ENCODE results near the gene RXRA.

Gene RXRA

GRCh38 chr9:134399435-134400056 is 73.3 kb downstream of the RXRA start:
- DNase-seq (ENCODE audit: low read depth in 2 of 2): no peak

GRCh38 chr9:134400283-134400682 is 74.0 kb downstream of the RXRA start:
- DNase-seq (ENCODE audit: low read depth in 2 of 2): no peak

DNA sequence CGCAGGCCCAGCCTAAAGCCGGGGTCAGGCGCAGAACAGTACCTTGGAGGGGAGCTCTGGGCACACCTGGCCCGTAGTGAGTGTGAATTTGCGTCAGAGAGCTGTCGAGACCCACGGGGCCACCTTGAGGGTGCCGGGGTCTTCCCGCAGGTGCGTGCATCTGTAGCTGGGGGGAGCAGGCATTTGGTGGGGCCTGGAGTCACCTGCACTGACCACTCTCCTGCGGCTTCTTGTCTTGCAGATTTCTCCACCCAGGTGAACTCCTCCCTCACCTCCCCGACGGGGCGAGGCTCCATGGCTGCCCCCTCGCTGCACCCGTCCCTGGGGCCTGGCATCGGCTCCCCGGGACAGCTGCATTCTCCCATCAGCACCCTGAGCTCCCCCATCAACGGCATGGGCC is 75.1 kb downstream of the RXRA start:
- no peak for DNase-seq (ENCODE audit: low read depth in 2 of 2)

DNA sequence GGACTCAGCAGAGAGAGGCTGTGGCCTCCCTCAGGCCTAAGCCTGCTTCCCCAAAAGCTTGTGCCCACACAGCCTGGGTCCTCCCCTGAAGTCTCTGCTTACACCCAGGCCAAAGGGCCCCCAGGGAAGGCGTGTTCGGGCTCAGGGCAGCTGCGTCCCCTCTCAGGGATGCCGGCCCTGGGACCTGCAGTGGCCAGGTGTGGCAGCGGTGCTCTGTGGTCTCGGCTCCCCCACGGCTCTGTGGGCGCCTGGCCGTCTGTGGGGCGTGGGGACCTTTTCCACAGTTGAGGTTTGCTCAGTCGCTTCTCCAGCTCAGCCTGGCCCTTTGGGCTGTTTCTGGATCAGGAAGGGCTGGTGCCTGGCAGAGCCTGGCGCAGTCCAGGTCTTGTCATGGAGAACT is 75.9 kb downstream of the RXRA start:
- no peak for DNase-seq (ENCODE audit: low read depth in 2 of 2)

DNA sequence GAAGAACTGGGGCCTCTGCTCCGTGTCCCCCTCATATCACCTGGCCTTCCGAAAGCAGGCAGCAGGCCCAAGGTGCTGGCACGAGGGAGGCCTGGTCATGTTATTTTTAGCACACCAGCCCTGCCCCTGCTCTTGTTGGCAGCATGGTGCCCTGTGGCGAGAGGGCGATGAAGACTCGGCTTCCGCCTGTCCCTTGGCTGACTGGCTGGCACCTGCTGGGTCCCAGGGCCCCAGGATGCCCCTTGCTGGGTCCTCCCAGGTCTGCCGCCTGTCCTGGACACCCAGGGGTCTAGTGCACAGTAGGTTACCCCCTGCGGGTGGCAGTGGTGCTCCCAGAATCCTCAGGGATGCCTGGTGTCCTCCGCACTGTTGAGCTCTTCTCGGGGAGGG is 77.0 kb downstream of the RXRA start:
- DNase-seq (ENCODE audit: low read depth in 2 of 2): no peak

DNA sequence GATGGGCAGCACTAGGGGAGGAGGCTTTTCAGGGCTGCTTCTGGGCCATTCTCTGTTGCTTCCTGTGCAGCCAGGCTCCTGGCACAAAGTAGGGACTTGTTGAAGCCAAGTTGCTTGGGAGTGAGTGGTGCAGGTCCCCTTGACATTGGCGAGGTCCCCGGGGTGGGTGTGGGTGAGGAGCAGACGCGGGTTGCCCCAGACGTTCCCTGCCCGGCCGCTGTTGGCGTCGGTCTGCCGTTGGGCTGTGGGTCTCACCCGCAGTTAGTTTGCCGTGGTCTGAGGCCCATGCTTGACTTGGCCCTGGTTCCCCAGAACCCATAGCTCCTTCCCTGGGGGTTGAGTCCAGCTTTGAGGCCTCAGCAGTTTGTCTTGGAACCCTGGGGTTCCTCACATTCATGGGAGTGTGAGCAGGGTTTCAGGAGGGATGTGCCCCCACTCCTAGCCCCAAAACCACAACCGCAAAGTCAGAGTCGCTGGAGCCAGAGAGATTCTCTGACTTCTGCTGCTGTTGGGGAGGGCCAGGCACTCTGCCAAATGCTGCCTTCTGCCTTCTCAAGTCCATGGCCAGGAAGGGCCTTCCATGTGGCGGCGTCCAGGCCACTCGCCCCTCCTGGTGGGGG is 77.5 kb downstream of the RXRA start:
- DNase-seq (ENCODE audit: low read depth in 2 of 2): peak; percentile 63 to 71

DNA sequence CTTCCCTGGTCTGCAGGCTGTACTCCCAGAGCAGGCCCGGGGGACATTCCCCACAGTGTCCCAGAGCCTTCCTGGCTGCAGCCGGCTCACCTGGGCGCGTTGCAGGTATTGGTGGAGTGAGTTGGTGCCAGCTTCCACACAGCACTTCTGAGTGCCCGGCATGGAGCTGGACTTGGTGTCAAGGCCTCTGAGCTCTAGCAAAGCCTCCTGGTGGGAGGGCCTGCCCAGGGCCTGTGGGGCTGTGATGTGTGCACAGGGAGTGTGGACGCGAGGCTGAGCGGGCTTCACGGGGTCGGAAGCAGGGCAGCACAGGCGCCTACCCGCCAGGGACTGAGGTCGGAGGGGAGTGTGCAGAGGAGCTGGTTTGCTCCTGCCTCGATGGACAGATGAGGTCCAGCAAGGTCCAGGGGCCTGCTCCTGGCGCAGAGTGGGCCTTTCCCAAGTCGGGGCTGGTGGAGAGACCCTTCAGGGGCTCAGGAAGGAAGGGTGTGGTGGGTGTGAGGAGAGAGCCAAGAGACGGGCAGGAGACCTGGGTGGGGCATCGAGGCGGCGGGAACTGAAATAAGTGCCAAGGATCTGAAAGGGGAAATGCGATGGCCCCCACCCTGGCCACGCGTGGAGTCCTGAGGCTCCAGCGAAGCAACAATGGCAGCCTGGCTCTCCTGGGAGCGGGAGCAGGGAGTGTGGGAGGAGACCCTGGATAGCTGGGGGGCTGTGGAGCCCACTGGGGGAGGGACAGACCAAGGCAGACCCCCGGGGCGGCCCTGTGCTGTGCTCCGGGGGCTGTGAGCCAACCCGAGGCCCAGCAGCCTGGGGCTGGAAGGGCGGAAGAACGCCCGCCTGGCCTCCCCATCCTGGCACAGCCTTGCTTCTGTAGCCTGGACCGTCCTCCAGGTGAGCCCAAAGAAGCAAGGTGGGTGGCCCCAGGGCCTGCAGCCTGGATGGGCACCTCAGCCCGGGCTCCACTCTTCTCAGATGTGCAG is 78.4 kb downstream of the RXRA start:
- no peak for DNase-seq (ENCODE audit: low read depth in 2 of 2)

GRCh38 chr9:134405527-134405926 is 79.3 kb downstream of the RXRA start:
- no peak for DNase-seq (ENCODE audit: low read depth in 2 of 2)

GRCh38 chr9:134406366-134407120 is 80.3 kb downstream of the RXRA start:
- DNase-seq (ENCODE audit: low read depth in 2 of 2): no peak

GRCh38 chr9:134407121-134407779 is 81.0 kb downstream of the RXRA start:
- peak; percentile 58 to 60 for DNase-seq (ENCODE audit: low read depth in 2 of 2)

DNA sequence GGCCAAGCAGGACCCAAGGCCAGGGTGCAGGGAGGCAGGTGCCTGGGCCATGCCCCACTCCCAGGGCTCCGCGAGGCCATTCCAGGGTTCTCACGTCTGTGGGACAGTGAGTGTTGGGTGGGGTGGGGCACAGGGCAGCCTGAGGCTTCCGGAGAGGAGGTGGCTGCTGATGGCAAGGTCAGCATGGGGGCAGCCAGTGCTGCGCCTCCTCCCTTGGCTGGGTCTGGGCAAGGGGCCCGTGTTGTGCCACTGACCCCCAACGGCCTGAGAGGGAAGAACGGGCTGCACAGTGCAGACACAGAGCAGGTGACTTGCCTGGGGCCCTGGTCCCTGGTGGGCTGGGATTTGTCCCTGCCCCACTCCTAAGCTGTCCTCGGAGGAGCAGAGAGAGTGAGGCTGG is 82.1 kb downstream of the RXRA start:
- no peak for DNase-seq (ENCODE audit: low read depth in 2 of 2)

DNA sequence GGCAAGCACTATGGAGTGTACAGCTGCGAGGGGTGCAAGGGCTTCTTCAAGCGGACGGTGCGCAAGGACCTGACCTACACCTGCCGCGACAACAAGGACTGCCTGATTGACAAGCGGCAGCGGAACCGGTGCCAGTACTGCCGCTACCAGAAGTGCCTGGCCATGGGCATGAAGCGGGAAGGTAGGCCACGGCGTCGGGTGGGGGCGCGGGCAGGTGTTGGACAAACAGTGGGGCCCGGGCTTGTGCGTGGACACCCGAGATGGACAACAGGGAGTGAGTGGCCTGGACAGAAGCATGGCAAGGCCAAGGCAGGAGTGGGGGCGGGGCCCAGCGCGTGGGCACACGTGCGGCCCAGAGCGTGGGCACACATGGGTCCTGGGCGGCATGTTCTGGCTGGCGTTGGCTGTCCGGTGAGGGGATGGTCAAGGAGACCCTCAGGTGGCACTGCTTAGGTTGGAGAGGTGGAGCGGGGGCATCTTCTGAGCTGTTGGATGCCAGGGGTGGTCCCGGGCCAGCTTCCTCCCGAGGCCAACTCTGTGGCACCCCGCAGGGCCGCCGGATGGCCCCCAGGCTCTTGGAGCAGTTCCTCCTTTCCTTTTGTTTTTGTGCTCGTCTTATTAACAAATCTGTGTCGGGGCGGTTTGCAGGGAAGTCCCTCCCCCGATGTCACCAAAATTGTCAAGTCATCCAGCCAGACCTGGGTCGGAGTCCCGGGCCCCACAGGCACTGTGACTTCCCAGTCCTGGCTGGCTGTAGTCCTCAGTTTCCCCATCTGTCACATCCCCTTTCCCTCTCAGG is 82.9 kb downstream of the RXRA start:
- DNase-seq (ENCODE audit: low read depth in 2 of 2): no peak

- DNase-seq (ENCODE audit: low read depth in 2 of 2): no peak
Observed at GRCh38 chr9:134410071-134410834, 84.0 kb downstream of the RXRA start.

- DNase-seq (ENCODE audit: low read depth in 2 of 2): no peak
Observed at GRCh38 chr9:134410835-134411217, 84.6 kb downstream of the RXRA start.

GRCh38 chr9:134411440-134412297 is 85.4 kb downstream of the RXRA start:
- no peak for DNase-seq (ENCODE audit: low read depth in 2 of 2)

DNA sequence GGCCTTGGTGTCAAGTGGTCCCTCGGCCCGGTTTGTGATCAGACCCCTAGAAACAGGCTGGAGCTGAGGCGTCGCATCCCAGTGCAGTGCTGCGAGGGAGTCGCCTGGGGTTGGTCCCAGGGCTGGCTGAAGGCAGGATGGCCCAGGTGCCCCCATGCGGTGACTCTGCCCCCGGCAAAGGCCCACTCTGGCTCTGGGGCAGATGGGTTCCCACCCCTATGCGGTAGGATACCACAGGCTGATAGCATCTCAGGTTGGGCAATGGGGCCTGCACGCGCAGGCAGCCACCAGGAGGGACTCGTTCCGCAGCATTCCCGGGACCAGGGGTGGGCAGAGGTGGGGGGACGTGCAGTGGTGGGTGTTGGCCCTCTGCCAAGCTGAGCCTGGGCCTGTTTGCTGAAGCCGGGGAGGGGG is 86.0 kb downstream of the RXRA start:
- no peak for DNase-seq (ENCODE audit: low read depth in 2 of 2)

GRCh38 chr9:134413112-134413715 is 87.0 kb downstream of the RXRA start:
- DNase-seq (ENCODE audit: low read depth in 2 of 2): no peak

GRCh38 chr9:134413890-134414623 is 87.8 kb downstream of the RXRA start:
- peak in 1 of 2 experiments; percentile 10 for DNase-seq (ENCODE audit: low read depth in 2 of 2)

All from fibroblast of skin of left quadriceps (primary cell).